RWPE2 (cell line): ENCODE measurements around the gene ZNF511.

Experiments
- ATAC-seq: fragments of 200-7000 bp; cut with Tn5 transposase; 3 replicates; pipeline ENCODE4 v1.9.1; 2021; ENCODE audit warnings: low read depth
- DNase-seq: peaks from one replicate; pipeline ENCODE4 v3.0.0-alpha.2; 2020; ENCODE audit warnings: low spot score
- H3K27ac ChIP-seq: fragments of 450-650 bp; 2 replicates; pipeline ENCODE4 v1.5.1; 2017; ENCODE audit warnings: mild to moderate bottlenecking; ENCODE audit not compliant: poor library complexity, severe bottlenecking
- H3K27me3 ChIP-seq: fragments of 250-450 bp; sonication (Bioruptor Pico); 2 replicates; pipeline ENCODE4 v1.5.1; 2021; ENCODE audit warnings: mild to moderate bottlenecking, moderate library complexity; ENCODE audit not compliant: insufficient read depth, poor library complexity, severe bottlenecking
- H3K36me3 ChIP-seq: fragments of 250-450 bp; sonication (Bioruptor Pico); 2 replicates; pipeline ENCODE4 v1.5.1; 2020; ENCODE audit warnings: low read depth, mild to moderate bottlenecking, moderate library complexity
- H3K4me1 ChIP-seq: fragments of 250-450 bp; sonication (Bioruptor Pico); 2 replicates; pipeline ENCODE4 v1.5.1; 2021; ENCODE audit warnings: mild to moderate bottlenecking, moderate library complexity; ENCODE audit not compliant: insufficient read depth, poor library complexity, severe bottlenecking
- H3K4me3 ChIP-seq: fragments of 250-450 bp; sonication (Bioruptor Pico); 2 replicates; pipeline ENCODE4 v1.5.1; 2021; ENCODE audit warnings: mild to moderate bottlenecking, moderate library complexity; ENCODE audit not compliant: severe bottlenecking
- H3K9me3 ChIP-seq: fragments of 250-450 bp; sonication (Bioruptor Pico); 2 replicates; pipeline ENCODE4 v1.5.1; 2021; ENCODE audit warnings: mild to moderate bottlenecking, moderate library complexity; ENCODE audit not compliant: severe bottlenecking
- CTCF ChIP-seq: fragments of 450-650 bp; IDR thresholded peaks from one replicate; pipeline ENCODE4 v1.5.1; 2017; ENCODE audit warnings: mild to moderate bottlenecking, moderate library complexity; ENCODE audit not compliant: poor library complexity, severe bottlenecking

The ZNF511 gene

DNA sequence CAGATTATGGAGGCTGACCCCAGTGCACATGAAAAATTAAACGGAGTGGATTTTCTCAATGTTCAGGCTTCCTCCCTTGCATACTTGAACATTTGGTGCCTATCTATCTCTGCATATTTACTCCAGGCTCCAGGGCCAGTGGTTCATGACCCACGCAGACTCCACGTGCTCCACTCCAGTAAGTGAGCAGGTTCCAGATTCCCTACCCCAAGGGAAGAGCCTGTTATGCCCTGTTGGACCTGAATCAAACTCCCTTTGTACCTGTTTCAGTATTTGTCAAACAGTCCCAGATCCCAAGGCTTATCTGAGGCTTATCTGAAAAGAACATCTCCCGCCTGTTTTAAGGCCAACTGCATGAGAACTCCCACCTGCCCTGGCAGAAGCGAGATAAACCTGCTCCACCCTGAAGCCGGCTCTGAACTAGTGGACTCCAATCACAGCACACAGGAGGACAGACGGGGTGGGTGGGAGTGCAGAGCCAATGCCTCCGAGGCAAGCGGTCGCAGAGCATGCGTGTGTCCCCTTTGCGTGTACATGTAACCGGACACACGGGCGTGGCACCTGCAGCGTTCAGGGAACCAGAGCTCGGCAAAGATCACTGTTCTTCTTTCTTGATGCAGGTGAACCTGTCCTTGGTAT is 51.4 kb downstream of the ZNF511 start:
- no peak for DNase-seq
- TF ChIP-seq CTCF, result no peak
- no peak overlapping the region for H3K4me3 ChIP-seq
- no peaks in the 10 kb centered on the region for H3K4me1 ChIP-seq
- peaks cover 32% of the 10 kb centered on the region for H3K36me3 ChIP-seq
- no peak for ATAC-seq
- H3K27ac ChIP-seq, result no peak overlapping the region
- H3K9me3 ChIP-seq, result no peaks in the 10 kb centered on the region
- no peaks in the 10 kb centered on the region for H3K27me3 ChIP-seq

- Histone ChIP-seq H3K27ac (no peak overlapping the region), H3K36me3 (peaks cover 32% of the 10 kb centered on the region), H3K4me1 (no peaks in the 10 kb centered on the region), H3K27me3 (no peaks in the 10 kb centered on the region), H3K4me3 (no peak overlapping the region), H3K9me3 (no peaks in the 10 kb centered on the region)
- TF ChIP-seq CTCF, result no peak
- DNase-seq (no peak), ATAC-seq (no peak)
Measured at GRCh38 chr10:133361227-133361626, 52.5 kb downstream of the ZNF511 start.

- Histone ChIP-seq H3K9me3 (no peaks in the 10 kb centered on the region), H3K27ac (no peak overlapping the region), H3K36me3 (peaks cover 34% of the 10 kb centered on the region), H3K4me1 (no peaks in the 10 kb centered on the region), H3K27me3 (no peaks in the 10 kb centered on the region), H3K4me3 (no peak overlapping the region)
- no peak for ATAC-seq
- no peak for DNase-seq
- no peak for TF ChIP-seq CTCF
Measured at GRCh38 chr10:133361773-133362441, 53.2 kb downstream of the ZNF511 start.
